Parathyroid adenoma (tissue), 2 donors: ENCODE results near the gene USP37.
A peak's percentile ranks its signal among the peaks of the same experiment; 100 is the strongest.

Experiments
- H2AFZ ChIP-seq: fragments of 300-600 bp; sonication (generic); one replicate; pipeline ENCODE4 v1.7.0; 2017; ENCODE audit warnings: antibody characterized with exemption, mild to moderate bottlenecking
- H3K27ac ChIP-seq: fragments of 300-600 bp; sonication (generic); one replicate; pipeline ENCODE4 v1.7.0; 2017
- H3K27me3 ChIP-seq: fragments of 300-600 bp; sonication (generic); one replicate; pipeline ENCODE4 v1.7.0; 2017; ENCODE audit warnings: low read length; ENCODE audit not compliant: control insufficient read depth, insufficient read depth
- H3K36me3 ChIP-seq: fragments of 300-600 bp; sonication (generic); one replicate; pipeline ENCODE4 v1.7.0; 2017; ENCODE audit warnings: low read length; ENCODE audit not compliant: control insufficient read depth, insufficient read depth
- H3K4me1 ChIP-seq: fragments of 300-600 bp; sonication (generic); one replicate; pipeline ENCODE4 v1.7.0; 2017; ENCODE audit warnings: control low read depth
- H3K4me2 ChIP-seq: fragments of 300-600 bp; sonication (generic); one replicate; pipeline ENCODE4 v1.7.0; 2017; ENCODE audit warnings: low read length
- H3K4me3 ChIP-seq: fragments of 300-600 bp; sonication (generic); one replicate; pipeline ENCODE4 v1.7.0; 2017; ENCODE audit warnings: low read depth, low read length
- H3K79me2 ChIP-seq: fragments of 300-600 bp; sonication (generic); one replicate; pipeline ENCODE4 v1.7.0; 2017; ENCODE audit warnings: control low read depth
- H3K9ac ChIP-seq: fragments of 300-600 bp; sonication (generic); one replicate; pipeline ENCODE4 v1.7.0; 2017; ENCODE audit warnings: mild to moderate bottlenecking
- H3K9me3 ChIP-seq: fragments of 300-600 bp; sonication (generic); one replicate; pipeline ENCODE4 v1.7.0; 2017; ENCODE audit warnings: low read length; ENCODE audit not compliant: control insufficient read depth
- CTCF ChIP-seq: fragments of 300-600 bp; sonication (generic); IDR thresholded peaks from one replicate; pipeline ENCODE4 v1.7.0; 2017; ENCODE audit warnings: antibody characterized with exemption, mild to moderate bottlenecking
- donor health status: primary hyperparathyroidism.

Gene USP37

GRCh38 chr2:218470448-218470847 lies 97.7 kb downstream of the USP37 start:
- no peaks in the 10 kb centered on the region for H3K9me3 ChIP-seq
- H3K27me3 ChIP-seq: no peaks in the 10 kb centered on the region
- H2AFZ ChIP-seq: no peak overlapping the region
- no peak overlapping the region for H3K4me2 ChIP-seq
- H3K4me3 ChIP-seq: no peak overlapping the region
- no peak for TF ChIP-seq CTCF
- H3K9ac ChIP-seq: no peak overlapping the region
- H3K27ac ChIP-seq: no peak overlapping the region
- no peaks in the 10 kb centered on the region for H3K79me2 ChIP-seq
- no peaks in the 10 kb centered on the region for H3K4me1 ChIP-seq
- H3K36me3 ChIP-seq: no peaks in the 10 kb centered on the region

- Histone ChIP-seq H3K4me1 (no peaks in the 10 kb centered on the region), H2AFZ (peak overlapping the region; percentile 28), H3K4me3 (no peak overlapping the region), H3K27ac (no peak overlapping the region), H3K4me2 (no peak overlapping the region), H3K27me3 (no peaks in the 10 kb centered on the region), H3K9me3 (no peaks in the 10 kb centered on the region), H3K9ac (no peak overlapping the region), H3K79me2 (no peaks in the 10 kb centered on the region), H3K36me3 (no peaks in the 10 kb centered on the region)
- peak; percentile 62 for TF ChIP-seq CTCF
These were observed 102.0 kb downstream of the USP37 start for GRCh38 chr2:218465987-218466633.

GRCh38 chr2:218458598-218458997 lies 109.6 kb downstream of the USP37 start:
- no peak overlapping the region for H2AFZ ChIP-seq
- H3K79me2 ChIP-seq: no peaks in the 10 kb centered on the region
- H3K9ac ChIP-seq: no peak overlapping the region
- H3K4me2 ChIP-seq: no peak overlapping the region
- no peaks in the 10 kb centered on the region for H3K36me3 ChIP-seq
- H3K4me3 ChIP-seq: no peak overlapping the region
- H3K4me1 ChIP-seq: peaks cover 3% of the 10 kb centered on the region
- no peaks in the 10 kb centered on the region for H3K27me3 ChIP-seq
- no peak for TF ChIP-seq CTCF
- no peak overlapping the region for H3K27ac ChIP-seq
- H3K9me3 ChIP-seq: no peaks in the 10 kb centered on the region

GRCh38 chr2:218456849-218457248 lies 111.3 kb downstream of the USP37 start:
- Histone ChIP-seq H3K36me3 (no peaks in the 10 kb centered on the region), H3K9ac (no peak overlapping the region)

More at GRCh38 chr2:218456849-218457248, 111.3 kb downstream of the USP37 start:
- Histone ChIP-seq H2AFZ (no peak overlapping the region), H3K4me3 (no peak overlapping the region), H3K4me2 (no peak overlapping the region), H3K4me1 (peaks cover 3% of the 10 kb centered on the region), H3K9me3 (no peaks in the 10 kb centered on the region), H3K79me2 (no peaks in the 10 kb centered on the region), H3K27me3 (no peaks in the 10 kb centered on the region), H3K27ac (no peak overlapping the region)
- TF ChIP-seq CTCF: no peak
